Activated gamma-delta T cell treated with Interleukin-2 at 50 U/mL for 16 hours (primary cell): ENCODE measurements around the gene PXDN.

ENCODE experiments used
- DNase-seq: peaks from one replicate; pipeline ENCODE4 v3.0.0-alpha.2; 2020

PXDN gene

GRCh38 chr2:1658394-1659151 is 85.7 kb downstream of the PXDN start:
- DNase-seq = no peak

- no peak for DNase-seq
These were observed 87.1 kb downstream of the PXDN start for GRCh38 chr2:1656961-1657841.

- DNase-seq = no peak
These were observed 87.9 kb downstream of the PXDN start for GRCh38 chr2:1656326-1656960.

- no peak for DNase-seq
These were observed 88.9 kb downstream of the PXDN start for GRCh38 chr2:1655461-1655860.

- no peak for DNase-seq
These were observed 89.5 kb downstream of the PXDN start for GRCh38 chr2:1654696-1655374.

GRCh38 chr2:1653956-1654695 is 90.2 kb downstream of the PXDN start:
- no peak for DNase-seq

GRCh38 chr2:1652034-1652790 is 92.1 kb downstream of the PXDN start:
- no peak for DNase-seq

- DNase-seq = no peak
These were observed 92.9 kb downstream of the PXDN start for GRCh38 chr2:1651121-1652033.

- DNase-seq = no peak
These were observed 94.0 kb downstream of the PXDN start for GRCh38 chr2:1650085-1650872.

- no peak for DNase-seq
These were observed 94.9 kb downstream of the PXDN start for GRCh38 chr2:1649103-1650084.

GRCh38 chr2:1648241-1649102 is 95.8 kb downstream of the PXDN start:
- no peak for DNase-seq

GRCh38 chr2:1647417-1648240 is 96.7 kb downstream of the PXDN start:
- DNase-seq = no peak

GRCh38 chr2:1645761-1646476 is 98.4 kb downstream of the PXDN start:
- DNase-seq = no peak

GRCh38 chr2:1644427-1644826 is 99.9 kb downstream of the PXDN start:
- no peak for DNase-seq

- no peak for DNase-seq
These were observed 101.2 kb downstream of the PXDN start for GRCh38 chr2:1642993-1643619.
